Thoracic aorta (tissue), 2 donors: ENCODE data around the gene CPB2. TPM values are rescaled to one million over a fixed set of nuclear protein-coding genes. Genes with fewer than 3 reads are reported as not detected.

Source experiments
- ATAC-seq: fragments of 150-250 bp; one replicate; pipeline ENCODE4 v1.8.0; 2017; ENCODE audit warnings: low read depth; ENCODE audit not compliant: insufficient number of reproducible peaks, low FRiP score
- DNase-seq: peaks from one replicate; pipeline ENCODE4 v3.0.0-alpha.2; 2020; ENCODE audit warnings: low spot score
- H3K27ac ChIP-seq, 2 donors: fragments of 200-600 bp; sonication (generic); 1 replicate in 1 of 2; 2 replicates in 1 of 2; pipeline ENCODE4 v1.5.1; 2016; ENCODE audit warnings: mild to moderate bottlenecking in 2 of 2, moderate library complexity in 2 of 2
- H3K27me3 ChIP-seq: fragments of 200-600 bp; sonication (generic); replicated peaks from 2 replicates; pipeline ENCODE4 v1.6.0; 2016; ENCODE audit warnings: mild to moderate bottlenecking; ENCODE audit not compliant: insufficient read depth
- H3K36me3 ChIP-seq: fragments of 200-600 bp; sonication (generic); one replicate; pipeline ENCODE4 v1.5.1; 2016
- H3K4me1 ChIP-seq, 2 donors: fragments of 200-600 bp; sonication (generic); 1 replicate in 1 of 2; 2 replicates in 1 of 2; pipeline versions ENCODE4 v1.5.1 to v1.6.0; 2016; ENCODE audit warnings: low read depth in 2 of 2, mild to moderate bottlenecking in 1 of 2; ENCODE audit not compliant: control insufficient read depth in 1 of 2
- H3K4me3 ChIP-seq: fragments of 200-600 bp; sonication (generic); 2 replicates; pipeline ENCODE4 v1.5.1; 2016; ENCODE audit warnings: mild to moderate bottlenecking
- H3K9me3 ChIP-seq: fragments of 200-600 bp; sonication (generic); 2 replicates; pipeline ENCODE4 v1.5.1; 2016
- CTCF ChIP-seq: fragments of 200-600 bp; sonication (generic); IDR thresholded peaks from one replicate; pipeline ENCODE4 v1.5.1; 2019; ENCODE audit warnings: antibody characterized with exemption
- total RNA-seq, 2 donors: library from RNA; depleted of rRNA; stranded (reverse); fragments of >200 nt; gene quantifications; one replicate each; pipeline versions ENCODE4 v1.1.0 to v1.2.3, GENCODE V29; 2016

Gene CPB2
- total RNA-seq, 2 donors from 2014 or later: not detected

GRCh38 chr13:46052319-46053161, 52.3 kb downstream of the CPB2 start, which contains the start of gene ZC3H13:
ZC3H13 (minus strand) TSS chr13:46052746; CDS start chr13:46045507, 7,239 bp downstream.
- peak; percentile 94 for ATAC-seq
- Histone ChIP-seq H3K36me3 (no peaks in the 10 kb centered on the region), H3K4me3 (peak within 1 kb of the TSS; percentile 95), H3K9me3 (no peaks in the 10 kb centered on the region), H3K27ac (peak within 1 kb of the TSS; percentile 94 to 96), H3K27me3 (no peaks in the 10 kb centered on the region), H3K4me1 (peaks cover 22 to 32% of the 10 kb centered on the region in 2 donors)
- DNase-seq: peak; percentile 81
- peak; percentile 49 for TF ChIP-seq CTCF

GRCh38 chr13:46051968-46052318, 52.9 kb downstream of the CPB2 start:
- peak; percentile 58 for ATAC-seq
- no peaks in the 10 kb centered on the region for H3K9me3 ChIP-seq
- no peak for TF ChIP-seq CTCF

GRCh38 chr13:46050771-46051170, 54.1 kb downstream of the CPB2 start:
- Histone ChIP-seq H3K27ac (no peak overlapping the region), H3K4me1 (peaks cover 22 to 32% of the 10 kb centered on the region in 2 donors), H3K9me3 (no peaks in the 10 kb centered on the region), H3K36me3 (no peaks in the 10 kb centered on the region), H3K27me3 (no peaks in the 10 kb centered on the region), H3K4me3 (no peak overlapping the region)
- no peak for TF ChIP-seq CTCF
- no peak for ATAC-seq
- no peak for DNase-seq

More at GRCh38 chr13:46051968-46052318, 52.9 kb downstream of the CPB2 start:
- Histone ChIP-seq H3K27ac (peak overlapping the region; percentile 94 to 96), H3K4me3 (peak overlapping the region; percentile 95), H3K4me1 (peaks cover 22 to 32% of the 10 kb centered on the region in 2 donors), H3K27me3 (no peaks in the 10 kb centered on the region), H3K36me3 (no peaks in the 10 kb centered on the region)
- no peak for DNase-seq

GRCh38 chr13:46045424-46045823, 59.4 kb downstream of the CPB2 start:
- Histone ChIP-seq H3K36me3 (no peaks in the 10 kb centered on the region), H3K4me1 (peaks cover 8 to 10% of the 10 kb centered on the region in 2 donors), H3K27me3 (no peaks in the 10 kb centered on the region), H3K4me3 (no peak overlapping the region), H3K27ac (no peak overlapping the region), H3K9me3 (no peaks in the 10 kb centered on the region)
- DNase-seq: no peak
- no peak for ATAC-seq
- no peak for TF ChIP-seq CTCF

- DNase-seq (no peak), ATAC-seq (no peak)
- no peaks in the 10 kb centered on the region for H3K36me3 ChIP-seq
- no peaks in the 10 kb centered on the region for H3K4me1 ChIP-seq
- no peak overlapping the region for H3K4me3 ChIP-seq
- TF ChIP-seq CTCF: no peak
- H3K27me3 ChIP-seq: no peaks in the 10 kb centered on the region
- no peaks in the 10 kb centered on the region for H3K9me3 ChIP-seq
- H3K27ac ChIP-seq: no peak overlapping the region
Observed at GRCh38 chr13:46043647-46044046, 61.2 kb downstream of the CPB2 start.
